Right cardiac atrium (tissue), 5 donors: Measurements from ENCODE around the gene GCDH. TPM values are rescaled to one million over a fixed set of nuclear protein-coding genes. Genes with fewer than 3 reads are reported as not detected.
"Not testable (repeated sequence)": the region's sequence is repeated elsewhere in the genome, so short reads cannot be mapped to it uniquely, and the experiment has no call there.

Source experiments
- ATAC-seq, 2 donors: fragments of 200-7000 bp; cut with Tn5 transposase; one replicate each; pipeline versions ENCODE4 v1.8.0 to v1.9.1; 2020; ENCODE audit warnings: moderate library complexity in 2 of 2, mild to moderate bottlenecking in 1 of 2
- DNase-seq, 3 donors: peaks; one replicate each; pipeline ENCODE4 v3.0.0-alpha.2; 2020
- H3K27ac ChIP-seq: one replicate; pipeline ENCODE4 v1.5.1; 2013; ENCODE audit warnings: mild to moderate bottlenecking, low read length, control low read depth, moderate library complexity
- H3K27me3 ChIP-seq: one replicate; pipeline ENCODE4 v1.6.1; 2013; ENCODE audit not compliant: control insufficient read depth, insufficient read depth
- H3K4me1 ChIP-seq: one replicate; pipeline ENCODE4 v1.6.1; 2013; ENCODE audit warnings: low read length; ENCODE audit not compliant: control insufficient read depth, insufficient read depth
- H3K4me3 ChIP-seq: one replicate; pipeline ENCODE4 v1.5.1; 2013; ENCODE audit warnings: low read length, control low read depth
- H3K9me3 ChIP-seq: one replicate; pipeline ENCODE4 v1.6.1; 2013; ENCODE audit warnings: low read length; ENCODE audit not compliant: control insufficient read depth
- WGBS: extraction: QIAGEN DNeasy Blood & Tissue Kit; methylation state at CpG from one replicate; pipeline ENCODE4 v1.1.7; 2013; 5-methylcytosine and 5-hydroxymethylcytosine counted together
- intact Hi-C, 4 donors: fragments of 100-400 bp; cut with DNase I; formaldehyde crosslinking; loops; one replicate each; pipeline versions ENCODE4 v1.11.0 to v1.14.0; 2022 to 2023
- polyA plus RNA-seq: library from polyadenylated mRNA; stranded (reverse); fragments of 200-250 nt; gene quantifications from one replicate; pipeline ENCODE4 v1.2.3, GENCODE V29; 2013
- total RNA-seq, 4 donors: library from RNA; stranded (reverse); fragmentation: NEBNext Ultra II Directional; extraction: Animal tissue kit (Norgen Biotek cat#: 25700); gene quantifications; one replicate each; pipeline ENCODE4 v1.2.1, GENCODE V29; 2021
- donor health status: healthy with polysubstance abuse.
- donor health status: DM: no; HTN: yes; CAD: no.
- donor health status: DM: no; HTN: no; CAD: no.
- donor health status: DM: no; HTN: yes; CAD: no; lungs with severe emphysema.
- donor health status: DM: yes; HTN: yes; CAD: no.

Gene GCDH
- total and polyA plus RNA-seq, 5 donors = 22.7 to 38.2 (median 26.1) TPM

GRCh38 chr19:12886651-12886968 is 4.3 kb upstream of the GCDH start:
- no peak overlapping the region for H3K4me3 ChIP-seq
- ATAC-seq (no peak), DNase-seq (no peak)
- peaks cover 2% of the 10 kb centered on the region for H3K9me3 ChIP-seq
- intact Hi-C loops = loop anchor here in 1 of 4 donors (10.0 kb wide), 1 partner anchor 78 kb away; the partner anchor contains the start of gene DAND5
- peaks cover 2% of the 10 kb centered on the region for H3K4me1 ChIP-seq
- no peaks in the 10 kb centered on the region for H3K27me3 ChIP-seq
- 69% methylated on average over 5 of the region's 5 CpGs for WGBS
- no peak overlapping the region for H3K27ac ChIP-seq

GRCh38 chr19:12886969-12887747 is 3.8 kb upstream of the GCDH start, which contains the start of gene KLF1:
KLF1 (minus strand) TSS chr19:12887201; CDS start chr19:12887140, 61 bp downstream.
- intact Hi-C loops = loop anchor here in 1 of 4 donors (10.0 kb wide), 1 partner anchor 78 kb away; the partner anchor contains the start of gene DAND5
- H3K4me3 ChIP-seq = no peak within 1 kb of the TSS

GRCh38 chr19:12888006-12888603 is 2.9 kb upstream of the GCDH start:
- Histone ChIP-seq H3K9me3 (peaks cover 2% of the 10 kb centered on the region), H3K4me1 (peaks cover 6% of the 10 kb centered on the region), H3K27ac (no peak overlapping the region), H3K27me3 (no peaks in the 10 kb centered on the region), H3K4me3 (no peak overlapping the region)
- ATAC-seq (no peak), DNase-seq (no peak)
- WGBS = 74% methylated on average over 5 of the region's 5 CpGs
- intact Hi-C loops = loop anchor here in 1 of 4 donors (10.0 kb wide), 1 partner anchor 77 kb away; the partner anchor contains the start of gene DAND5

More at GRCh38 chr19:12886969-12887747, 3.8 kb upstream of the GCDH start, which contains the start of gene KLF1:
- no peak within 1 kb of the TSS for H3K27ac ChIP-seq
- DNase-seq = peak in 1 of 3 donors; percentile 38
- peaks cover 6% of the 10 kb centered on the region for H3K4me1 ChIP-seq
- ATAC-seq = no peak
- 45% methylated on average over 17 of the region's 17 CpGs for WGBS
- peaks cover 2% of the 10 kb centered on the region for H3K9me3 ChIP-seq
- H3K27me3 ChIP-seq = no peaks in the 10 kb centered on the region

GRCh38 chr19:12890299-12890786 is 617 bp upstream of the GCDH start:
- H3K27ac ChIP-seq = peak overlapping the region; percentile 88
- ATAC-seq, H3K4me3 ChIP-seq, H3K27me3 ChIP-seq, H3K9me3 ChIP-seq, H3K4me1 ChIP-seq, intact Hi-C loops: not testable (repeated sequence)
- 40% methylated on average over 10 of the region's 10 CpGs for WGBS
- peak in 1 of 3 donors; percentile 48 for DNase-seq

GRCh38 chr19:12891553-12892021 is 627 bp downstream of the GCDH start:
- no peak overlapping the region for H3K27ac ChIP-seq
- ATAC-seq (no peak), DNase-seq (peak in 1 of 3 donors; percentile 63)
- peaks cover 6% of the 10 kb centered on the region for H3K4me1 ChIP-seq
- 7% methylated on average over 26 of the region's 26 CpGs for WGBS
- no peaks in the 10 kb centered on the region for H3K27me3 ChIP-seq
- intact Hi-C loops = no loop called here
- no peaks in the 10 kb centered on the region for H3K9me3 ChIP-seq
- peak overlapping the region; percentile 63 for H3K4me3 ChIP-seq

GRCh38 chr19:12893582-12893981 is 2.6 kb downstream of the GCDH start:
- intact Hi-C loops = no loop called here

GRCh38 chr19:12896460-12896859 is 5.5 kb downstream of the GCDH start:
- ATAC-seq (no peak), DNase-seq (no peak)
- H3K4me1 ChIP-seq = peaks cover 5% of the 10 kb centered on the region
- intact Hi-C loops = no loop called here
- H3K27me3 ChIP-seq = no peaks in the 10 kb centered on the region
- H3K27ac ChIP-seq = no peak overlapping the region
- no peaks in the 10 kb centered on the region for H3K9me3 ChIP-seq
- 97% methylated on average over 17 of the region's 17 CpGs for WGBS
- H3K4me3 ChIP-seq = no peak overlapping the region

More at GRCh38 chr19:12893582-12893981, 2.6 kb downstream of the GCDH start:
- no peak overlapping the region for H3K4me3 ChIP-seq
- DNase-seq = peak in 1 of 3 donors; percentile 59
- H3K9me3 ChIP-seq = no peaks in the 10 kb centered on the region
- no peaks in the 10 kb centered on the region for H3K27me3 ChIP-seq
- no peak for ATAC-seq
- 94% methylated on average over 5 of the region's 5 CpGs for WGBS
- peaks cover 6% of the 10 kb centered on the region for H3K4me1 ChIP-seq
- no peak overlapping the region for H3K27ac ChIP-seq

- Histone ChIP-seq H3K27me3 (no peaks in the 10 kb centered on the region), H3K9me3 (no peaks in the 10 kb centered on the region), H3K4me1 (no peaks in the 10 kb centered on the region), H3K4me3 (no peak overlapping the region), H3K27ac (no peak overlapping the region)
- 91% methylated on average over 10 of the region's 10 CpGs for WGBS
- intact Hi-C loops = no loop called here
- ATAC-seq (no peak), DNase-seq (no peak)
Measured at GRCh38 chr19:12899891-12900518, 9.0 kb downstream of the GCDH start.

GRCh38 chr19:12907166-12907565 is 16.2 kb downstream of the GCDH start:
- peak in 1 of 2 donors; percentile 25 for ATAC-seq
- WGBS = 90% methylated on average over 9 of the region's 9 CpGs
- Histone ChIP-seq H3K4me1 (no peaks in the 10 kb centered on the region), H3K27ac (no peak overlapping the region), H3K27me3 (no peaks in the 10 kb centered on the region), H3K9me3 (no peaks in the 10 kb centered on the region), H3K4me3 (no peak overlapping the region)
- intact Hi-C loops = no loop called here
- DNase-seq = no peak

- no peak for ATAC-seq
- intact Hi-C loops = no loop called here
- no peak overlapping the region for H3K27ac ChIP-seq
- WGBS = 37% methylated on average over 4 of the region's 4 CpGs
- no peaks in the 10 kb centered on the region for H3K4me1 ChIP-seq
- no peak overlapping the region for H3K4me3 ChIP-seq
- DNase-seq = no peak
- no peaks in the 10 kb centered on the region for H3K27me3 ChIP-seq
- no peaks in the 10 kb centered on the region for H3K9me3 ChIP-seq
Measured at GRCh38 chr19:12912571-12912970, 21.6 kb downstream of the GCDH start.
